Keratinocyte (primary cell): ENCODE results near the gene TLE1.

ENCODE experiments used
- CTCF ChIP-seq, 3 experiments: IDR thresholded peaks in 1 of 3; conservative IDR thresholded peaks in 1 of 3; optimal IDR thresholded peaks in 1 of 3; 2 replicates in 2 of 3; 3 replicates in 1 of 3; pipeline versions ENCODE3 to v1.5.1; 2011; ENCODE audit warnings: low read length in 3 of 3, mild to moderate bottlenecking in 3 of 3, moderate library complexity in 2 of 3, control low read depth in 1 of 3, inconsistent platforms in 1 of 3; ENCODE audit not compliant: insufficient read depth in 2 of 3; ENCODE audit errors: extremely low read depth in 1 of 3
- EZH2 ChIP-seq: IDR thresholded peaks from one replicate; pipeline ENCODE4 v1.6.1; 2012; ENCODE audit warnings: inconsistent platforms, mild to moderate bottlenecking, low read length, moderate library complexity

DNA sequence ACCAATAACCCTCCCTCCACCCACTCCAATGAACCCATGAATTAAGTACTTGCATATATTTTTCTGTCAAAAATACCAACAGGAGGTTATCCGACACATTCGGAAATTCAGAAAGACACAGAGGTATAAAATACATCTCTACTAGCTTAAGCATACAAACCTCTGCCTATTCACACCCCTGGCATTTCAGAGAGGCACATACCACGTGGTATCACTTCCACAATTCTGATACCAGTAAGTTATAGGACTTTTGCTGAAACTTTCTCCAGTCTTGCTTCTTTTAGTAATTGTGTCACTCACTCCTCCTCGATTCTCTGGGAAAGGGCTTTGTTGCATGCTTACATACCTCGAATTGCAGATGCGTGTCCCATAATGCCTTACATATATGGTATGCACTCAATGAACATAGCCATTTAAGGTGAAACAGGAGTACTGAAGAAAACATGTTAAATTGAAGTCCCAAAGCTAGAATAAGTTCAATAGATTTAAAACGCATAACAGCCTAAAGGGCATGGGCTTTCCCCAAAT lies 58.1 kb downstream of the TLE1 start:
- TF ChIP-seq CTCF (optimal IDR thresholded peaks at IDR 0.05 in 1 of 3, IDR thresholded peaks at IDR 0.05 in 1 of 3, conservative IDR thresholded peaks at IDR 0.05 in 1 of 3; ENCODE audit: extremely low read depth in 1 of 3, insufficient read depth in 2 of 3, low read length in 3 of 3) (no peak), EZH2 (no peak)
